Measurements from ENCODE around the gene PDK1. TPM values are rescaled to one million over a fixed set of nuclear protein-coding genes. Genes with fewer than 3 reads are reported as not detected.
"Not testable (repeated sequence)": the region's sequence is repeated elsewhere in the genome, so short reads cannot be mapped to it uniquely, and the experiment has no call there.

Gene PDK1
- polyA plus RNA-seq, 3 donors from 2014 or later, result 9.9 to 14.4 (median 10.0) TPM

DNA sequence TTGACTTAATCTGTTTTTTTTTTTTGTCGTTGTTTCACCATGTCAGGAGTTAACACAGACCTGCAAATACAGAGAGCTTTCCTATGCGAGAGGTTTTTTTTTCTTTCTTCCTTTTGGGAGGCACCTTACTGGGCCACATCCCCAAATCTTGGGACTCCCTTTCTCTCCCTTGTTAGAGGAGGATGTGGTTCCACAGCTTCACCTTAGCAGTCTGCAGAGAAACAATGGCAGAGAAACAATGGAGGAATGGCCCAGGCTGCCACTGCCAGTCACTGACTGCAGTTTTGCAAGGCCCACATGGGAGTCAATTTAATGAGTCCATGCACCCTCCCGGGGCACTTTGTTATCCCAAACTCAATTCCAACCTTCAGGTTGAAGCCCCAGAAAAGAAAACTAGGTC is 20.8 kb upstream of the PDK1 start:
- peaks cover 16 to 20% (median 20%) of the 10 kb centered on the region in 3 donors for H3K36me3 Mint-ChIP-seq
- H3K27me3 Mint-ChIP-seq (ENCODE audit: low read depth in 3 of 3), result peaks cover 0 to 1% (median 0%) of the 10 kb centered on the region in 3 donors
- H3K9me3 Mint-ChIP-seq, result peaks cover 0 to 3% (median 2%) of the 10 kb centered on the region in 6 donors
- DNase-seq, result no peak
- no peaks in the 10 kb centered on the region for H3K4me1 Mint-ChIP-seq
- H3K4me3 Mint-ChIP-seq, result no peak overlapping the region
- H3K27ac Mint-ChIP-seq, result no peak overlapping the region

DNA sequence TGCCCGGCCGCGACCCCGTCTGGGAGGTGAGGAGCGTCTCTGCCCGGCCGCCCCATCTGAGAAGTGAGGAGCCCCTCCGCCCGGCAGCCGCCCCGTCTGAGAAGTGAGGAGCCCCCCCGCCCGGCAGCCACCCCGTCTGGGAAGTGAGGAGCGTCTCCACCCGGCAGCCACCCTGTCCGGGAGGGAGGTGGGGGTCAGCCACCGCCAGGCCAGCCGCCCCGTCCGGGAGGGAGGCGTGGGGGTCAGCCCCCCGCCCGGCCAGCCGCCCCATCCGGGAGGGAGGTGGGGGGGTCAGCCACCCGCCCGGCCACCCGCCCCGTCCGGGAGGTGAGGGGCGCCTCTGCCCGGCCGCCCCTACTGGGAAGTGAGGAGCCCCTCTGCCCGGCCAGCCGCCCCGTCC is 18.0 kb upstream of the PDK1 start:
- peaks cover 7 to 10% (median 7%) of the 10 kb centered on the region in 3 donors for H3K36me3 Mint-ChIP-seq
- H3K4me1 Mint-ChIP-seq; H3K9me3 Mint-ChIP-seq; H3K4me3 Mint-ChIP-seq; H3K27ac Mint-ChIP-seq; H3K27me3 Mint-ChIP-seq (ENCODE audit: low read depth in 3 of 3); DNase-seq: not testable (repeated sequence)

GRCh38 chr2:172539767-172540166 is 16.1 kb upstream of the PDK1 start:
- Mint-ChIP-seq H3K4me3 (no peak overlapping the region), H3K27me3 (ENCODE audit: low read depth in 3 of 3) (peaks cover 0 to 4% (median 2%) of the 10 kb centered on the region in 3 donors), H3K4me1 (no peaks in the 10 kb centered on the region), H3K9me3 (peaks cover 0 to 10% (median 0%) of the 10 kb centered on the region in 6 donors), H3K36me3 (peaks cover 0 to 6% (median 4%) of the 10 kb centered on the region in 3 donors), H3K27ac (no peak overlapping the region)
- no peak for DNase-seq

- Mint-ChIP-seq H3K36me3 (peaks cover 0 to 4% (median 3%) of the 10 kb centered on the region in 3 donors), H3K9me3 (peaks cover 0 to 10% (median 0%) of the 10 kb centered on the region in 6 donors), H3K4me1 (no peaks in the 10 kb centered on the region), H3K27ac (no peak overlapping the region), H3K27me3 (ENCODE audit: low read depth in 3 of 3) (peaks cover 0 to 4% (median 2%) of the 10 kb centered on the region in 3 donors), H3K4me3 (no peak overlapping the region)
- no peak for DNase-seq
Measured at GRCh38 chr2:172540421-172540820, 15.5 kb upstream of the PDK1 start.

DNA sequence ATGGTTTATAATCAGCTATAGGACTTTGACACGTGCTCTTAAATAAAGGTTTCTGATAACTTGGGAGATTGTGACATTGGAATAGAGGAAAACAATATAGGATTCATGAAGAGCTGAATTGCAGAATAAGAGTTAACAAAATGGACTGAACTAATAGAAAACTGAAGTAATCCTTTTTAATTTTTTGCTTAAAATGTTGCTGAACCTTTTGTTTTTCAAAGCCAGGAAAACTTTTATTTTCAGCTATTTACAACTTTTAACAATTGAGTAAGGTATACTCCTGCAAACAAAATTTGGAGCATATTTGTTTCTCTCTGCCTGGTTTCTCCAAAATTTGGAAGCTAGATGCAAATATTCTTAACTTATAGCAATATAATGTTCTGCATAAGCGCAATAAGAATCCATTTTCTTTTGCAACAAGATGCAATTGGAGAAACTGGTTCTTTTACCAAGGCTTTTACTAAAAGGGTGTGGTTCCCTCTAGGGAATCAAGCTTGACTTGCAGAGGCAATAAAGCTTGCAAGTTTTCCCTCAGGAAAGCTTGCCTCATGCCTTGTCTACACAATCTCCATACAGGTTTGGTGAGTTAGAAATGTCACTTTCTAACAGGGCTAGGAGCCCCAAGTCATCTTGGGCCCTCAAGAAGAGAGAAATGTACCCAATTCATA is 10.3 kb upstream of the PDK1 start:
- Mint-ChIP-seq H3K9me3 (peaks cover 0 to 7% (median 0%) of the 10 kb centered on the region in 6 donors), H3K4me1 (no peaks in the 10 kb centered on the region), H3K27me3 (ENCODE audit: low read depth in 3 of 3) (peaks cover 0 to 4% (median 4%) of the 10 kb centered on the region in 3 donors), H3K4me3 (no peak overlapping the region), H3K36me3 (no peaks in the 10 kb centered on the region), H3K27ac (no peak overlapping the region)
- no peak for DNase-seq

DNA sequence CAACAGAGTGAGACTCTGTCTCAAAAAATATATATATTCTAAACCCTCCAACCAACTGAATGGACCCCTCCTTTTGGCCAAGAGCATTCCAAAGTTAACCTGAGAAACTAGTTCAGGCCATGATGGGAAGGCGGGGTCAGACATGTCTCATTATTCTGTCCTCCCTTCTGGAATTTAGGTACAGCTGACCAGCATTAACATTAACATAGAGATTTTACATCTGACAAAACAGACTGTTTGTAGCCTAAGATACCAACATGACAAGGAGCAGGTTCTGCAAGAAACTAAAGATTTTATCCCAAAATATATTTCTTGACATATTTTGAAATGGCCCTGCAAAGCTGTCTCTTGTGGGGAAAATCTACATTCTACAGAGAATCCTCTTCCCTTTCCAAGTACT is 6.8 kb upstream of the PDK1 start:
- peaks cover 0 to 7% (median 4%) of the 10 kb centered on the region in 3 donors for H3K36me3 Mint-ChIP-seq
- peaks cover 0 to 3% (median 0%) of the 10 kb centered on the region in 6 donors for H3K9me3 Mint-ChIP-seq
- H3K4me3 Mint-ChIP-seq, result no peak overlapping the region
- peaks cover 0 to 3% (median 2%) of the 10 kb centered on the region in 3 donors for H3K27me3 Mint-ChIP-seq (ENCODE audit: low read depth in 3 of 3)
- no peak overlapping the region for H3K27ac Mint-ChIP-seq
- no peak for DNase-seq
- no peaks in the 10 kb centered on the region for H3K4me1 Mint-ChIP-seq

- H3K27me3 Mint-ChIP-seq (ENCODE audit: low read depth in 3 of 3); H3K27ac Mint-ChIP-seq; H3K4me3 Mint-ChIP-seq; H3K4me1 Mint-ChIP-seq; H3K36me3 Mint-ChIP-seq; DNase-seq; H3K9me3 Mint-ChIP-seq: not testable (repeated sequence)
Measured at GRCh38 chr2:172549802-172550201, 6.1 kb upstream of the PDK1 start.

DNA sequence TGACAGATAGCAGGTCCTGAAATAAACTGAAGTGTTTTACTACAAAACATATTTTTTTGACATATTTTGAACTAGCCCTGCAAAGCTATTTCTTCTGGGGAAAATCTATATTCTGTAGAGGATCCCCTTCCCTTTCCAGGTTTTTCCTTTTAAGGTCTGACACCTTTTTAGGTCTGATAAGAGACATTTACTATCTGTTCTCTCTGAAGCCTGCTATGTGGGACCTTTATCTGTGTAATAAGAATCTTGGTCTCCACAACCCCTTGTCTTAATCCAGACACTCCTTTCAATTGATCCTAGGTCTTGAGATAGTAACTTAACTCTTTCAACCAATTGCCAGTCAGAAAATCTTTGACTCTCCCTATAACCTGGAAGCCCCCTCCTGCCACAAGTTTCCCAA is 5.5 kb upstream of the PDK1 start:
- Mint-ChIP-seq H3K27ac (peak overlapping the region in 1 of 6 donors; percentile 33), H3K27me3 (ENCODE audit: low read depth in 3 of 3) (peaks cover under 1 to 3% (median 2%) of the 10 kb centered on the region in 3 donors), H3K36me3 (peaks cover 0 to 7% (median 4%) of the 10 kb centered on the region in 3 donors), H3K9me3 (no peaks in the 10 kb centered on the region), H3K4me3 (no peak overlapping the region), H3K4me1 (peaks cover 4 to 7% of the 10 kb centered on the region in 2 donors)
- no peak for DNase-seq

DNA sequence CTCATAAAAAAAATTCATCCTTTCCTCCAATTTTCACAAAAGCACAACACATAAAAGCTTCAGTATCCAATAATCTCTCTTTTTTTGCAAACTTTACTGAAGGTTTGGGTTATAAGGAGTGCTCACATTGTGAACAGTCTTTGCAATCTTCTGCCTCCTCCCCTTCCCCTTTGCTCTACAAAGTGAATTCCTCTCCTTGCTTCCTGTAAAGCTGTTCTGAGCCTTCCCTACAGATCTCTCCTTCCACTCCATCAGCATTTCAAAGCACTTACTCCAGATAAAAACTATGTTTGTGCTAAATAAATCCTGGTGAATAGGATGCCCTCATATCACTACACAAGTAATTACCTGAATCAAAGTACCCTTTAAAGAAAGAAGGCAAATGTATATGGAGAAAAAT is 4.6 kb upstream of the PDK1 start:
- Mint-ChIP-seq H3K4me3 (no peak overlapping the region), H3K27me3 (ENCODE audit: low read depth in 3 of 3) (peaks cover 2 to 4% (median 3%) of the 10 kb centered on the region in 3 donors), H3K27ac (no peak overlapping the region), H3K36me3 (peaks cover 0 to 7% (median 4%) of the 10 kb centered on the region in 3 donors), H3K9me3 (no peaks in the 10 kb centered on the region), H3K4me1 (peaks cover 4 to 8% of the 10 kb centered on the region in 2 donors)
- no peak for DNase-seq

GRCh38 chr2:172552547-172553291 is 3.2 kb upstream of the PDK1 start:
- Mint-ChIP-seq H3K36me3 (peaks cover 0 to 7% (median 4%) of the 10 kb centered on the region in 3 donors), H3K27me3 (ENCODE audit: low read depth in 3 of 3) (peaks cover 3 to 4% (median 4%) of the 10 kb centered on the region in 3 donors), H3K9me3 (no peaks in the 10 kb centered on the region), H3K27ac (no peak overlapping the region), H3K4me1 (peaks cover 18 to 22% of the 10 kb centered on the region in 2 donors), H3K4me3 (no peak overlapping the region)
- DNase-seq, result no peak

DNA sequence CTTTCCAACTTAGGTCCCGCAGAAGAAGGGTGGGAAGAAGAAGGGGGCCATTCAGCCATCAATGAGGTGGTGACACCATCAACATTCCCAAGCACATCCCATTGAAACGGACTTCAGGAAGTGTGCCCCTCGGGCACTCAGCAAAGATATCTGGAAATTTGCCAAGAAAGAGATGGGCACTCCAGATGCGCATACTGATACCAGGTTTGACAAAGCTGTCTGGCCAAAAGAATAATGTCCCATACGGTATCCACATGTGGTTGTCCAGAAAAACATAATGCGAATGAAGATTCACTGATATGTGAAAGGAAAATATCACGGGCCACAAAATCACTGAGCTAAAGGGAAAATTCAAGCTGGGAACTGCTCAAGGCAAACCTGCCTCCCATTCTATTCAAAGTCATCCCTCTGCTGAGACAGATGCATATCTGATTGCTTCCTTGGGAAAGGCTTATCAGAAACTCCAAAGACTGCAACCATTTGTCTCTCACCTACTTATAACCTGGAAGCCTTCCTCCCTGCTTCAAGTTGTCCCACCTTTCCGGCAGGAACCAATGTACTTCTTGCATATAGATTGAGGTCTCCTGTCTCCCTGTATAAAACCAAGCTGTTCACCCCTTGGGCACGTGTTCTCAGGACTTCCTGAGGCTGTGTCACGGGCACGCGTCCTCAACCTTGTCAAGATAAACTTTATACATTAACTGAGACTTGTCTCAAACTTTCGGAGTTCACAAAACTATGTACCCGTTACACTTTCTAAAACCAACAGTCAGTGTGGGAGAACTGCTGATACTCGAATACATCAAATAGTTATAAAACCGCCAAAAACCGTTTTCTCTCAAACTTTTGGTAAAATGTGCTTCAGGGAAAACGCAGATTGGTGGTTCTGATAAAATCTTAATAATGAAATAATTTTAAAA is 1.3 kb upstream of the PDK1 start:
- Mint-ChIP-seq H3K4me1 (peaks cover 21 to 32% of the 10 kb centered on the region in 2 donors), H3K27me3 (ENCODE audit: low read depth in 3 of 3) (peaks cover 2 to 4% (median 4%) of the 10 kb centered on the region in 3 donors), H3K4me3 (peak overlapping the region; percentile 48 to 97 (median 95)), H3K36me3 (peaks cover 0 to 7% (median 4%) of the 10 kb centered on the region in 3 donors), H3K27ac (peak overlapping the region in 5 of 6 donors; percentile 5 to 82 (median 25)), H3K9me3 (no peaks in the 10 kb centered on the region)
- DNase-seq, result no peak

- H3K4me3 Mint-ChIP-seq, result peak overlapping the region; percentile 93 to 97 (median 97)
- peaks cover 0 to 7% (median 4%) of the 10 kb centered on the region in 3 donors for H3K36me3 Mint-ChIP-seq
- H3K9me3 Mint-ChIP-seq, result no peaks in the 10 kb centered on the region
- DNase-seq, result no peak
- H3K27me3 Mint-ChIP-seq (ENCODE audit: low read depth in 3 of 3), result peaks cover 2 to 4% (median 4%) of the 10 kb centered on the region in 3 donors
- peak overlapping the region; percentile 75 to 92 (median 88) for H3K27ac Mint-ChIP-seq
- H3K4me1 Mint-ChIP-seq, result peaks cover 21 to 32% of the 10 kb centered on the region in 2 donors
Measured at GRCh38 chr2:172555272-172555521, 693 bp upstream of the PDK1 start.

GRCh38 chr2:172556284-172557033 is 569 bp downstream of the PDK1 start:
- Mint-ChIP-seq H3K27me3 (ENCODE audit: low read depth in 3 of 3) (peaks cover 2 to 4% (median 2%) of the 10 kb centered on the region in 3 donors), H3K27ac (peak overlapping the region; percentile 74 to 81 (median 80)), H3K4me1 (peaks cover 21 to 32% of the 10 kb centered on the region in 2 donors), H3K4me3 (peak overlapping the region; percentile 87 to 93 (median 92)), H3K9me3 (no peaks in the 10 kb centered on the region), H3K36me3 (peaks cover 0 to 4% (median under 1%) of the 10 kb centered on the region in 3 donors)
- DNase-seq, result peak; percentile 67 to 68 (median 67)

All from immature natural killer cell (primary cell).